IMR-90 (cell line): ENCODE data around the gene SIPA1L3. TPM values are rescaled to one million over a fixed set of nuclear protein-coding genes. Genes with fewer than 3 reads are reported as not detected.
A peak's percentile ranks its signal among the peaks of the same experiment; 100 is the strongest.

Experiments used
- ATAC-seq: fragments of 200-7000 bp; cut with Tn5 transposase; 2 replicates; pipeline ENCODE4 v1.9.1; 2020; ENCODE audit warnings: low read depth, mild to moderate bottlenecking, moderate library complexity
- BruUV-seq: library from RNA; stranded (reverse); fragments of 400-500 nt; replicated peaks from 2 replicates; lab custom pipeline; 2021; lab: Mats Ljungman, UMichigan
- CTCF ChIA-PET: fragments of 300-600 bp; formaldehyde crosslinking; extraction: SDS; loops from one replicate; lab custom pipeline; 2021; ENCODE audit warnings: antibody characterized with exemption; lab: Yijun Ruan, JAX
- POLR2A ChIA-PET: fragments of 300-600 bp; sonication (Branson Sonifier 250); formaldehyde crosslinking; loops from one replicate; lab custom pipeline; 2022; ENCODE audit warnings: antibody characterized with exemption; ENCODE audit not compliant: unreplicated experiment; lab: Charles Lee
- DNase-seq: peaks from one replicate; pipeline ENCODE4 v3.0.0; 2013
- H2AFZ ChIP-seq: replicated peaks from 2 replicates; pipeline ENCODE3; 2013; ENCODE audit warnings: low read length, mild to moderate bottlenecking; ENCODE audit not compliant: poor library complexity
- H2AK5ac ChIP-seq: 2 replicates; pipeline ENCODE4 v1.6.1; 2013; ENCODE audit warnings: low read depth, low read length, inconsistent platforms
- H2AK9ac ChIP-seq: replicated peaks from 2 replicates; pipeline ENCODE3; 2013; ENCODE audit warnings: mild to moderate bottlenecking, low read depth, low read length, moderate library complexity; ENCODE audit not compliant: poor library complexity
- H2BK120ac ChIP-seq: 2 replicates; pipeline ENCODE4 v1.6.1; 2013; ENCODE audit warnings: low read depth, low read length, inconsistent platforms
- H2BK15ac ChIP-seq: 3 replicates; pipeline ENCODE4 v1.6.1; 2013; ENCODE audit warnings: low read depth, low read length, inconsistent platforms
- H2BK20ac ChIP-seq: 2 replicates; pipeline ENCODE4 v1.6.1; 2013; ENCODE audit warnings: low read depth, mild to moderate bottlenecking, inconsistent platforms, low read length, moderate library complexity
- H2BK5ac ChIP-seq: 2 replicates; pipeline ENCODE4 v1.6.1; 2013; ENCODE audit warnings: mild to moderate bottlenecking, low read depth, low read length, inconsistent platforms; ENCODE audit not compliant: poor library complexity, severe bottlenecking
- H3K14ac ChIP-seq: replicated peaks from 2 replicates; pipeline ENCODE4 v1.6.1; 2013; ENCODE audit warnings: low read depth, low read length, inconsistent platforms
- H3K18ac ChIP-seq: 2 replicates; pipeline ENCODE4 v1.6.1; 2013; ENCODE audit warnings: low read depth, low read length, control low read depth
- H3K23ac ChIP-seq: 2 replicates; pipeline ENCODE4 v1.6.1; 2013; ENCODE audit warnings: low read depth, low read length, inconsistent platforms
- H3K27ac ChIP-seq: 2 replicates; pipeline ENCODE4 v1.5.1; 2013; ENCODE audit warnings: mild to moderate bottlenecking, control low read depth, low read length; ENCODE audit not compliant: insufficient read depth
- H3K27me3 ChIP-seq: 2 replicates; pipeline ENCODE4 v1.6.1; 2013; ENCODE audit warnings: low read length; ENCODE audit not compliant: control insufficient read depth, insufficient read depth
- H3K36me3 ChIP-seq: 2 replicates; pipeline ENCODE4 v1.6.1; 2013; ENCODE audit warnings: low read length, mixed read lengths; ENCODE audit not compliant: control insufficient read depth, insufficient read depth
- H3K4ac ChIP-seq: 2 replicates; pipeline ENCODE4 v1.6.1; 2013; ENCODE audit warnings: low read depth, low read length, inconsistent platforms
- H3K4me1 ChIP-seq: 2 replicates; pipeline ENCODE4 v1.6.1; 2013; ENCODE audit warnings: low read length, mixed read lengths; ENCODE audit not compliant: control insufficient read depth, insufficient read depth
- H3K4me2 ChIP-seq: 2 replicates; pipeline ENCODE4 v1.6.1; 2013; ENCODE audit warnings: low read depth, mild to moderate bottlenecking, control low read depth, low read length, moderate library complexity
- H3K4me3 ChIP-seq: 2 replicates; pipeline ENCODE4 v1.5.1; 2013; ENCODE audit warnings: low read depth, mild to moderate bottlenecking, control low read depth, low read length, moderate library complexity; ENCODE audit not compliant: insufficient read depth
- H3K56ac ChIP-seq: 2 replicates; pipeline ENCODE4 v1.6.1; 2013; ENCODE audit warnings: low read length, inconsistent platforms; ENCODE audit not compliant: insufficient read depth; ENCODE audit errors: extremely low read depth
- H3K79me1 ChIP-seq, 2 experiments: 2 replicates each; pipeline ENCODE4 v1.6.1; 2013; ENCODE audit warnings: low read length in 2 of 2, inconsistent platforms in 1 of 2, low read depth in 1 of 2
- H3K9ac ChIP-seq: 2 replicates; pipeline ENCODE4 v1.6.1; 2013; ENCODE audit warnings: low read depth, low read length, control low read depth
- H3K9me1 ChIP-seq: 2 replicates; pipeline ENCODE4 v1.6.1; 2013; ENCODE audit warnings: low read length, inconsistent platforms; ENCODE audit not compliant: insufficient read depth
- H3K9me3 ChIP-seq: 2 replicates; pipeline ENCODE4 v1.6.1; 2013; ENCODE audit warnings: low read length; ENCODE audit not compliant: control insufficient read depth, insufficient read depth
- H4K20me1 ChIP-seq: 2 replicates; pipeline ENCODE4 v1.6.1; 2013; ENCODE audit warnings: low read length, inconsistent platforms; ENCODE audit not compliant: insufficient read depth
- H4K5ac ChIP-seq: 2 replicates; pipeline ENCODE4 v1.6.1; 2013; ENCODE audit warnings: mild to moderate bottlenecking, low read depth, low read length, control low read depth
- H4K8ac ChIP-seq, 2 experiments: 2 replicates each; pipeline ENCODE4 v1.6.1; 2013; ENCODE audit warnings: low read depth in 2 of 2, low read length in 2 of 2, control low read depth in 1 of 2, inconsistent platforms in 1 of 2
- H4K91ac ChIP-seq: 2 replicates; pipeline ENCODE4 v1.6.1; 2013; ENCODE audit warnings: low read depth, low read length, inconsistent platforms; ENCODE audit not compliant: insufficient read depth
- BHLHE40 ChIP-seq: fragments of 150-350 bp; IDR thresholded peaks from 2 replicates; pipeline ENCODE4 v1.6.1; 2016; ENCODE audit warnings: mild to moderate bottlenecking, low read depth, low read length
- CEBPB ChIP-seq: IDR thresholded peaks from 2 replicates; pipeline ENCODE4 v1.6.1; 2012; ENCODE audit warnings: low read depth, low read length, improper control_type of control experiment
- CHD1 ChIP-seq: IDR thresholded peaks from 2 replicates; pipeline ENCODE4 v1.6.1; 2012; ENCODE audit warnings: low read depth, low read length, improper control_type of control experiment
- FOS ChIP-seq: fragments of 150-350 bp; IDR thresholded peaks from 2 replicates; pipeline ENCODE4 v1.6.1; 2016; ENCODE audit warnings: low read depth, low read length
- MAFK ChIP-seq: IDR thresholded peaks from 2 replicates; pipeline ENCODE4 v1.6.1; 2012; ENCODE audit warnings: low read depth, low read length, improper control_type of control experiment
- MAZ ChIP-seq: IDR thresholded peaks from 2 replicates; pipeline ENCODE4 v1.6.1; 2012; ENCODE audit warnings: low read depth, mild to moderate bottlenecking, low read length, improper control_type of control experiment, moderate library complexity, borderline replicate concordance
- MXI1 ChIP-seq: IDR thresholded peaks from 2 replicates; pipeline ENCODE4 v1.6.1; 2012; ENCODE audit warnings: low read depth, mild to moderate bottlenecking, low read length, moderate library complexity, borderline replicate concordance
- NFE2L2 ChIP-seq: fragments of 150-350 bp; IDR thresholded peaks from 2 replicates; pipeline ENCODE4 v1.6.1; 2016; ENCODE audit warnings: low read depth, mild to moderate bottlenecking, low read length
- POLR2A ChIP-seq: IDR thresholded peaks from 2 replicates; pipeline ENCODE4 v1.6.1; 2012; ENCODE audit warnings: mild to moderate bottlenecking, low read depth, low read length
- RAD21 ChIP-seq: IDR thresholded peaks from 2 replicates; pipeline ENCODE4 v1.6.1; 2012; ENCODE audit warnings: low read length, improper control_type of control experiment
- RCOR1 ChIP-seq: IDR thresholded peaks from 2 replicates; pipeline ENCODE4 v1.6.1; 2012; ENCODE audit warnings: mild to moderate bottlenecking, low read length, improper control_type of control experiment; ENCODE audit not compliant: insufficient replicate concordance
- RFX5 ChIP-seq: IDR thresholded peaks from 2 replicates; pipeline ENCODE4 v1.8.0; 2012; ENCODE audit warnings: low read depth, mild to moderate bottlenecking, low read length, moderate library complexity
- SMC3 ChIP-seq: fragments of 150-350 bp; IDR thresholded peaks from 2 replicates; pipeline ENCODE4 v1.6.1; 2016; ENCODE audit warnings: low read depth, mild to moderate bottlenecking, antibody characterized with exemption, low read length, moderate library complexity
- WGBS, 2 experiments: methylation state at CpG; one replicate each; pipeline versions ENCODE4 v1.1.5 to v1.1.7; 2013; ENCODE audit warnings: missing lambda C conversion rate in 2 of 2; ENCODE audit not compliant: insufficient read length in 1 of 2; ENCODE audit errors: extremely low coverage in 2 of 2; 5-methylcytosine and 5-hydroxymethylcytosine counted together
- dilution Hi-C: fragments of 300-500 bp; cut with HindIII; formaldehyde crosslinking; loops from one replicate; pipeline ENCODE4 v1.14.3; 2018; ENCODE audit warnings: low sequenced_read_pairs; ENCODE audit not compliant: unreplicated experiment
- in situ Hi-C: fragments of 300-500 bp; cut with MboI; formaldehyde crosslinking; loops from 3 replicates; pipeline ENCODE4 v1.14.3; 2019; ENCODE audit warnings: low sequenced_read_pairs, inconsistent platforms, mixed read lengths
- intact Hi-C: fragments of 100-400 bp; cut with micrococcal nuclease; formaldehyde crosslinking; loops from 2 replicates; pipeline ENCODE4 v1.10.0; 2022
- polyA plus RNA-seq, 3 experiments: library from polyadenylated mRNA; depleted of rRNA; stranded (reverse); fragments of >200 nt; gene quantifications; 2 replicates each; pipeline ENCODE4 v1.2.3, GENCODE V29; 2012; ENCODE audit warnings: low replicate concordance in 1 of 3
- total RNA-seq: library from RNA; depleted of rRNA; stranded (reverse); fragments of >200 nt; gene quantifications from 2 replicates; pipeline ENCODE4 v1.2.3, GENCODE V29; 2012
- TF ChIP-seq, protein P1 (sequence below): fragments of 150-350 bp; IDR thresholded peaks from 2 replicates; pipeline ENCODE4 v1.6.1; 2016; ENCODE audit warnings: low read depth, mild to moderate bottlenecking, low read length, moderate library complexity, borderline replicate concordance
- TF ChIP-seq, protein P2 (sequence below): conservative IDR thresholded peaks from 2 replicates; pipeline ENCODE4 v1.5.1; 2012; ENCODE audit warnings: mild to moderate bottlenecking, low read depth, low read length, improper control_type of control experiment
- TF ChIP-seq, protein P3 (sequence below): fragments of 150-350 bp; IDR thresholded peaks from 2 replicates; pipeline ENCODE4 v1.6.1; 2017; ENCODE audit warnings: mild to moderate bottlenecking, antibody characterized with exemption, low read length, low read depth

SIPA1L3 gene
- total and polyA plus RNA-seq, 2 of the 4 experiments (the other 2 are of a cell fraction): 4.1 to 9.4 TPM

DNA sequence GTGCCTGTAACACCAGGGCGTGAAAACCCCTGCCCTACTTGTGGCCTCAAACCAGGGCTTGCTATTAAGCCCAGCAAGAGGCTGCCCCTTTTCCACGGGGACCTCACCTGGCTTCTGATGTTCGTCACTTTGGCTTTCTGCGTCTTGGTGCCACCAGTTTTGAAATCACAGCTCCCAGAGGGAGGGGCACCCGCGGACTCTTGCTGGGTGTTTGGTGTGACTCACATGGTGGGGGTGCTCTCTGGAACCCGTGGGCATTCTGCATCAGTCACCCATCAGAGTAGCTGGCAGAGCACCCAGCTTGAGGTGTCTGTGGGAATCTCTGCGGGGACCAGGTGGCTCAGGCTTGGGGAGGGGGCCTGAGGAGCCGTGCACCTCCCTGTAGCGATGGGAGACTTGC, 19.2 kb downstream of the SIPA1L3 start:
- Histone ChIP-seq H3K4me1 (no peaks in the 10 kb centered on the region), H2BK15ac (no peak overlapping the region), H4K8ac (no peak overlapping the region), H3K9me3 (peaks cover 3% of the 10 kb centered on the region), H3K27me3 (no peaks in the 10 kb centered on the region), H2BK5ac (no peak overlapping the region), H3K14ac (no peak overlapping the region), H3K4me3 (no peak overlapping the region), H3K56ac (no peak overlapping the region), H2AK5ac (no peak overlapping the region), H3K27ac (no peak overlapping the region), H2AK9ac (peak overlapping the region; percentile 50), H3K36me3 (peaks cover under 1% of the 10 kb centered on the region; the same call in 1 of the 2 replicates), H2BK20ac (no peak overlapping the region), H3K79me1 (peaks cover 22 to 79% of the 10 kb centered on the region in 2 experiments), H4K20me1 (peaks cover 28% of the 10 kb centered on the region), H2BK120ac (no peak overlapping the region), H3K4ac (no peak overlapping the region), H4K91ac (no peak overlapping the region), H3K9ac (no peak overlapping the region), H3K23ac (peak overlapping the region; percentile 35; the same call in 1 of the 2 replicates), H2AFZ (no peak overlapping the region), H3K4me2 (no peak overlapping the region), H3K9me1 (peaks cover 4% of the 10 kb centered on the region), H4K5ac (no peak overlapping the region), H3K18ac (no peak overlapping the region)
- WGBS, 2 experiments: 60% methylated on average over 1 of the region's 10 CpGs; no CpG with 5 or more reads in 1 of the 2 experiments
- BruUV-seq: no TSS peak
- DNase-seq (no peak), ATAC-seq (no peak)
- dilution Hi-C loops: no loop called here
- intact Hi-C loops: no loop called here
- no peak for TF ChIP-seq MAZ
- TF ChIP-seq NFE2L2: no peak
- no peak for TF ChIP-seq CEBPB
- TF ChIP-seq, protein P1, sequence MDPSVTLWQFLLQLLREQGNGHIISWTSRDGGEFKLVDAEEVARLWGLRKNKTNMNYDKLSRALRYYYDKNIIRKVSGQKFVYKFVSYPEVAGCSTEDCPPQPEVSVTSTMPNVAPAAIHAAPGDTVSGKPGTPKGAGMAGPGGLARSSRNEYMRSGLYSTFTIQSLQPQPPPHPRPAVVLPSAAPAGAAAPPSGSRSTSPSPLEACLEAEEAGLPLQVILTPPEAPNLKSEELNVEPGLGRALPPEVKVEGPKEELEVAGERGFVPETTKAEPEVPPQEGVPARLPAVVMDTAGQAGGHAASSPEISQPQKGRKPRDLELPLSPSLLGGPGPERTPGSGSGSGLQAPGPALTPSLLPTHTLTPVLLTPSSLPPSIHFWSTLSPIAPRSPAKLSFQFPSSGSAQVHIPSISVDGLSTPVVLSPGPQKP: no peak
- TF ChIP-seq MXI1: no peak
- no peak for TF ChIP-seq SMC3
- TF ChIP-seq RCOR1: no peak
- TF ChIP-seq, protein P2, sequence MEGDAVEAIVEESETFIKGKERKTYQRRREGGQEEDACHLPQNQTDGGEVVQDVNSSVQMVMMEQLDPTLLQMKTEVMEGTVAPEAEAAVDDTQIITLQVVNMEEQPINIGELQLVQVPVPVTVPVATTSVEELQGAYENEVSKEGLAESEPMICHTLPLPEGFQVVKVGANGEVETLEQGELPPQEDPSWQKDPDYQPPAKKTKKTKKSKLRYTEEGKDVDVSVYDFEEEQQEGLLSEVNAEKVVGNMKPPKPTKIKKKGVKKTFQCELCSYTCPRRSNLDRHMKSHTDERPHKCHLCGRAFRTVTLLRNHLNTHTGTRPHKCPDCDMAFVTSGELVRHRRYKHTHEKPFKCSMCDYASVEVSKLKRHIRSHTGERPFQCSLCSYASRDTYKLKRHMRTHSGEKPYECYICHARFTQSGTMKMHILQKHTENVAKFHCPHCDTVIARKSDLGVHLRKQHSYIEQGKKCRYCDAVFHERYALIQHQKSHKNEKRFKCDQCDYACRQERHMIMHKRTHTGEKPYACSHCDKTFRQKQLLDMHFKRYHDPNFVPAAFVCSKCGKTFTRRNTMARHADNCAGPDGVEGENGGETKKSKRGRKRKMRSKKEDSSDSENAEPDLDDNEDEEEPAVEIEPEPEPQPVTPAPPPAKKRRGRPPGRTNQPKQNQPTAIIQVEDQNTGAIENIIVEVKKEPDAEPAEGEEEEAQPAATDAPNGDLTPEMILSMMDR: no peak
- TF ChIP-seq RFX5: no peak
- TF ChIP-seq FOS: no peak
- no peak for TF ChIP-seq POLR2A
- no peak for TF ChIP-seq BHLHE40
- no peak for TF ChIP-seq MAFK
- TF ChIP-seq, protein P3, sequence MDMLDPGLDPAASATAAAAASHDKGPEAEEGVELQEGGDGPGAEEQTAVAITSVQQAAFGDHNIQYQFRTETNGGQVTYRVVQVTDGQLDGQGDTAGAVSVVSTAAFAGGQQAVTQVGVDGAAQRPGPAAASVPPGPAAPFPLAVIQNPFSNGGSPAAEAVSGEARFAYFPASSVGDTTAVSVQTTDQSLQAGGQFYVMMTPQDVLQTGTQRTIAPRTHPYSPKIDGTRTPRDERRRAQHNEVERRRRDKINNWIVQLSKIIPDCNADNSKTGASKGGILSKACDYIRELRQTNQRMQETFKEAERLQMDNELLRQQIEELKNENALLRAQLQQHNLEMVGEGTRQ: no peak
- no peak for TF ChIP-seq RAD21
- TF ChIP-seq CHD1: no peak
- in situ Hi-C loops: no loop called here
- ChIA-PET POLR2A (no interaction called here), CTCF (interaction anchor here (0.6 kb wide), 1 partner anchor 93 kb away, joined by 3 read pairs; no protein-coding TSS in a partner anchor)
